HG03108 (cell line): ENCODE data around the gene VGLL4.

ENCODE experiments used
- ATAC-seq: cut with Tn5 transposase; IDR thresholded peaks from one replicate; pipeline ENCODE4 v1.9.1; 2021; ENCODE audit warnings: moderate library complexity; ENCODE audit not compliant: unreplicated experiment

VGLL4 gene

DNA sequence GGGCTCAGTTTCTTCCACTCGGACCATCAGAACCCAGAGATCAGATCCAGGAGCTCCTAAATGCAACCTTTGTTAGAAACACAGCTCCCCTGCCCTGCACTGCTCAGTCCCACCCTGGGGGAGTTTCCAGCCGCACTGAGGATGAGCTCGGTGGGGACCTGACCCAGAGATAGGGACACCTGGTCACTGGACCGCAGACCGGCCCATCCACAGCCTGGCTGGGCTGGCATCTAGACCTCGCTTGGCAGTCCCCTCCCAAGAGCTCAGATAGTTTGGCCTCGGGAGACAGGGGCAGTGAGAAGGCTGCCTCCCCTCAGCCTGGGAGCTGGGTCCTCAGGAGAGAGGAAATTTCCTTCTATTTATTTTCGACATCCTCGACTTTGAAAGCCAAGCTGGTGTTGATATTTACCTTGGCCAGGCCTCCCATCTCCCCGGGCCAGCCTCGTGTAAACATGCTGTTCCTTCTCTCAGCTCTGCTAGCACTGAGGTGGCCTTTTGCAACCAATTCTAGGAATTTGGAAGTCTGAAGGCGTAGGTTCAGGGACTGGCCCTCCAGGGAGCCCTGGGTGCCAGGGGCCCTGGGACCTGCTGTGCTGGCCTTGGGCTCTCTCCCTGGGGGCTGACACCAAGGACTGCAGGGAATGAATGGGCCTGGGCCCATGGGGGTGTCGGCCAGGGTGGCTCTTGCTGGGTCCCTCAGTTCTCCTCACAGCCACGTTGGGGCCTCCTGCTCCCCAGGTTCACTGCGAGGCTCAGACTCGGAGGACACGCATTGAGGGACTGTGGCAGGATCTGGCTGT lies 90.1 kb downstream of the VGLL4 start:
- no peak for ATAC-seq

DNA sequence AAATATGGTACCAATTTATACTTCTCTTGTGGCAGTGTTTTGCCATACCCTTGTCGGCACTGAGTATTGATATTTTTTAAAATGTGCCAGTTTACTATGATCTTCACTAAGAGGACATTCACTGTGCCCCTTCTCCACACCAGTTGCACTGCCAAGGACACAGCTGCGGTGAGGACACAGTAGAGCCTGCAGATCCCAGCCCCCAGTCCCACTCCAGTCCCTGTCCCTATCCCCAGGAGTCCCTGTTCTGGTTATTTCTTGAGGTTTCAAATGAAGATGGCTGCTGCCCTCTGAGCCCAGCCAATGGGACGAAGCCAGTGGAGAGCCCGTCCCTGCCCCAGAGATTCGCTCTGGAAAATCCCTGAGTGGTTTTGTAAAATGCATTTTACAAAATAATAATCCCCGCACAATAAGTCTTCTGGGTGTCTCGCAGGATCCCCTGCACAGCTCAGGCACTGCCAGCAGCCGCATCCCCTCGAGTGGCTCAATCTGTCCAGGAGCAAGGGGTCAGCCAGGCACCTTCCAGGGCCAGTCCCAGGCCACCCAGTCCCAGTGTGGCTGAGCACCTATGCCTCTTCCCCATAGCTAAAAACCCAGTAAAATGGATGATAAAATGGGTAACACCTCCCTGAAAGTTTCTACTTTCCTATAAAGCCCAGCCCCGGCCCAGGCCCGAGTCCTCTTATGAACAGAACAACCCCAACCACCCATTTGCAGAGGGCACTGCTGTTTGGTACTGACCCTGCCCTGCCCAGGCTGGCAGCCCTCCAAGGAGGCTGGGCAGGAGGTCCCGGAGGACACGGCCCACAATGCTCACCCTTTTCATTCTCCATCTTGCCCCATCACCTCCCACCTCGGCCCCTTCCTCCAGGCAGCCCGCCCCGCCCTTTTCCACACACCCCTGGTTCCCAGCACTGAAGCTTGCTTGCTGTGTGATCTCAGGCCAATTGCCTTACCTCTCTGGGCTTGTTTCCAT lies 91.1 kb downstream of the VGLL4 start:
- ATAC-seq = no peak

DNA sequence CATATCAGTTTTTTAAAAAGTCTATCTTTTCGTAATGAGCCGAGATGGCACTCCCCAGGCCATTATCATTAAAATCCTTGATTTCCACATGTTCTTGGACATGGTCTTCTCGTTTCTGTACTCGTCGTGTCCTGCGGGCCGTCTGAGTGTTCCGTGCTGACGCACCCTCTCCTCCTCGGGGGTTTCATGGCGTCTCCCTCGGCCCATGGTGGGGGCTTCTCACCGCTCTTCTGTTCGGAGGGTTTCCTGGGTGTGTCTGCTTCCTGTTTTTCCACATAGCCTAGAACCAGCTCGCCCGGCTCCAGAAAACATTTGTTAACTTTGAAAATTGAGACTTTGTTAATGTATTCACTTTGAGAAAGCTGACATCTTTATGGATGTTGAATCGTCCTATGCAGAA lies 92.7 kb downstream of the VGLL4 start:
- no peak for ATAC-seq

DNA sequence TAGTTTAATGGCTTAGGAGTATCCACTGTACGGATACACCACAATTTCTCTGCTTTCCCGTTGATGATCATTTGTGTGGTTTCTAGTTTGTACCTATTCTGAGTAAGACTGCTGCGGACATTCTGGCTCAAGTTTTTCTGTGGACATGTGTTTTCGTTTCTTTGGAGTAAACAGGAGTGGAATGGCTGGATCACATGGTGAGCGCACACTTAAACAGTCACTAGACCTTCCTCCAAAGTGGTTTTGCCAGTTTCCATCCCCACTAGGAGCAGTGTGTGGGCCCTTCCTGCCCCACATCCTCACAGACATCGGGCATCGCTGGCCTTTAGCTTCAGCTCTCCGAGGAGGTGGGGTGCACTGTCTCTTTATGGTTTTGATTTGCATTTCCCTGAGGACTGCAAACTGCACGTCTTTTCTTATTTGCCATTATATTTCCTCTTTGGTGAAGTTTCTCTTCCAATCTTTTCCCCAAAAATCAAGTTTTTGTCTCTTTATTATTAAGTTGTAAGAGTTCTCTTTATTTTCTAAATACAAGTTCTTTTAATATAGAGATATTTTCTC lies 94.1 kb downstream of the VGLL4 start:
- ATAC-seq = no peak

DNA sequence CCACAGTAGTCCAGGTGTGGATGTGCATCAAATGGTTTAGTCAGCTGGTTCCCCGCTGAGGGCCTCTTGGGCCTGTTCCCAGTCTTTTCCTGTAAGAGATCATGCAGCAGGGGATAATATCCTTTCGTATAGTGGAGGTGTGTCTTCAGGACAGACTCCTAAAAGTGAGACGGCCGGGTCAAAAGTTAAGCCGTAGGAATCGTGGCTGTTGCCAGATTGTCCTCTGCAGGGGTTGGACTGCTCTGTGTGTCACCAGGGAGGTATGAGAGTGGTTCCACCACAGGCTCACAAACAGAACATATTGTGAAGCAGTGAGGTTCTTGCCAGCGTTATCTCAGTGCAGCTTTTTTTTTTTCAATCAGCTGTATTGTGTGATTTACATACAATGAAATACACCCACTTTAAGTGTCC lies 95.0 kb downstream of the VGLL4 start:
- ATAC-seq = no peak

DNA sequence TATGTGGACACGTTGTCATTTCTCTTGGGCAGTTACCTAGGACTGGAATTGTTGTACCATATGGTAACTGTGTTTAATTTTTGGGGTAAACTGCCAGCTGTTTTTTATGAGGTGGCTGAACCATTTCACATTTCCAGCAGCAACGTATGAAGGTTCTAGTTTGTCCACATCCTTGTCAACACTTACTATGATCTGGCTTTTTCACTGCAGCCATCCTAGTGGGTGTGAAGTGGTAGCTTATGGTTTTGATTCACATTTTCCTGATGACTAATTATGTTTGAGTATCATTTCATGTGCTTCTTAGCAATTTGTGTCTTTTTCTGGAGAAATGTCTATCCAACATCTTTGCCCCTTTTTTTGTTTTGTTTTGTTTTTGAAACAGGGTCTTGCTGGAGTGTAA lies 96.2 kb downstream of the VGLL4 start:
- ATAC-seq = no peak

DNA sequence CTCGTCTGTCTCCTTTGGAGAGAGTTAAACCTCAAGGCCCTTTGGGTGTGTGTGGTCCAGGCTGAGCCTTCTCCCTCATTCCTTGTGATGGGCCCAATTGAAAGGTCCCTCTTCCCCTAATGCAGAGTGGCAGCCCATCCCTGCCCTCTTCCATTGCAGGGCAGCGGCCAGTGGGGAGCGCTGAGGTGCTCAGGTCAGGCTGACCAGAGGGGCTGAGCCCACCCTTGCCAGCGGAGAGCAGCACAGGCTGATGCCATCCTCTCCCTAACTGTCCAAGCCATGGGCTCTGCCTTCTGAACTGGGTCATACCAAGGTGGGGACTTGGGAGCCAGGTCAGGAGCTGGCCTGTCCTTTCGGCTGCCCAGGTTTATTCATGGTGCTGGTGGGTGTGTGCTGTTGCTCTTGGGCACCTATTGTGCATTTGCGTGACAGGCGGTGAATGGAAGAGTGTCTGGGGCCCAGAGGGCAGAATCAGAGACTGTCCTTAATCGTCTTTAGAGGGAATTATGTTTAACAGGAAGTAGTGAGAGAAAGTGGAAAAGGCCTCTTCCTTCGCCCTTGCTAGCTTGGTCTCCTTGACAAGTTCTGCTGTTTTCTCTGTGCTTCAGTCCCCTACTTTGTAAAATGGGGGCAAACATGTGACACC lies 96.9 kb downstream of the VGLL4 start:
- no peak for ATAC-seq

DNA sequence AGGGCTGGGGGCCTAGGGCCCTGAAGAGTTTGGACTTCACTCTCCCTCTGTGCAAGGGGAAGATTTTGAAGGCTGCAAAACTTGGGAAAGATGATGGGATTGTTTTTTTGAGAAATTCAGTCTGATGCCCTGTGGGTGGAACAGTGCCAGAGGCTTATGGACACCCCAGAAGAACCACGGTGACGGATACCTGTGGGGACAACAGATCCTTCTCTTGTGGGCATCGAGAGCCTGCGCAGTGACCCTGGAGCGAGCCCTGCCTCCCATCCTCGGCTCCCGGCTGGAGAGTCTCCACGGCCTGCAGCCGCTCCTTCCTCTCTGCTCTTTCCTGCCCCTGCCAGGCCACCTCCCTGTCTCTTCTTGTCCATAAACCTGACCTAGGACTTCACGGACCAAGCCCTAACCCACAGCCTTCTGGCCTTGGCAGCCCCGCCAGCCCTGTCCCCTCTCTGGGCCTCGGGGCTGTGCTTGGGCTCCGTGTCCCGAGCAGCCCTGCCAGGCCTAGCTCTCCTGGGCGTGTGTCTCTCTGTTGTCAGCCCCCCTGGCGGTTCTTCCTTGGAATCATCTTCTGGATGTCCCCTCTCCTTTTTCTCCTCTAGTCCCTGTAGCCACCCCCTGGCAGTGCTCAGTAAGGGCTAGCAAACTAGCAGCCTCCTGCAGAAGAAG lies 98.4 kb downstream of the VGLL4 start:
- no peak for ATAC-seq

DNA sequence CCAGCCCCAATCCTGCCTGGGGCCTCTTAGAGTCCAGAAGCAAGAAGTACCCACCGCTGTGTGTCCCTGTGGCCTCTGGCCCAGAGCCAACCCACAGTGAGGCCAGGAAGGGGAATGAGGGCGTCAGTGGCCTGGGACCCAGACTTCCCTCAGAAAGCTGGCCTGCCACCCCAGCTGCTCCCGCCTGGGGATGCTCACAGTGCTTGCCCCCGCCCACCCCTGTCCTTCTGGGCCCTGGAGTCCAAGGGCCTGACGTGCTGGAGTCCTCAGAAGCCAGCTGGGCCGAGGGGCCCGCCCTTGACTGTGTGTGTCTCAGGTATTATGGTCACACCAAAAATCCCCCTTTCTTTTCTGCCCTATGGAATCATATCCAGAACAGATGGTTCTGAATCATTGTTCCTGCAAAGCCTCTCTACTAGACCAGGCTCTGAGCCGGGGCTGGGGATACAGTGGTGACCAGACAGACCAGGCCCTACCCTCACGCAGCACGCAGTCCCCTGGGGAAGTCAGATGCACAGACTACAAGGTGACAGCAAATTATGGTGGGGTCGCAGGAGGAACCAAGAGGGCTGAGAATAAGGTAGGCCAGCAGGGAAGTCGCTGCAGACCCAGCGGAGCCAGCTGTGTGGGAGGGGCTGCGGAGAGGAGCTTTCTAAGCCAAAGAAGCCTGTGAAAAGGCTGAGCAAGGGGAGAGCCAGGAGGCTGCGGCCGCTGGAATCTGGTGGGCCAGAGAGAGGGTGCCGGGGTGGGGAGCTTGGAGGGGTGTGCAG lies 99.1 kb downstream of the VGLL4 start:
- ATAC-seq = no peak

DNA sequence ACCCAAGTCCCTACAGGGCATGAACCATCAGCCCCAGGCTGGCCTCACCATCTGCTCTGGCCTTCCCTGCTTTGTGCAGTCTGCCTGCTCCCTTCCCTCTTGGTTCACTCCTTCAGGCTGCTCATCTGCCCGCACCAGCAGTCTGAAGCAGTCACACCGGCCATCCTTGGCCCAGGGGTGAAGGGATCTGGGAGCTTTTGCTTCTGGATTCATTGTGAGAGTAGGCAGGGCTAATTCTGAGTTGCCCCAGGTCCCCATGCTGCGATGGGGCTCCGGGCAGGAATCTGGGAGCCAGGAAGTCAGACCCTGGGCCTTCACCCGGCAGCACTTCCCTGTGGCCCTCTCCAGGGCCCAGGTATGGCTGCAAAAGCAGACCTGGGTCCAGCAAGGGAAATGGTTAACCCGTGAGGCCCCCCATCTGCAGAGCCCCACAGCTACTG lies 99.7 kb downstream of the VGLL4 start:
- no peak for ATAC-seq

DNA sequence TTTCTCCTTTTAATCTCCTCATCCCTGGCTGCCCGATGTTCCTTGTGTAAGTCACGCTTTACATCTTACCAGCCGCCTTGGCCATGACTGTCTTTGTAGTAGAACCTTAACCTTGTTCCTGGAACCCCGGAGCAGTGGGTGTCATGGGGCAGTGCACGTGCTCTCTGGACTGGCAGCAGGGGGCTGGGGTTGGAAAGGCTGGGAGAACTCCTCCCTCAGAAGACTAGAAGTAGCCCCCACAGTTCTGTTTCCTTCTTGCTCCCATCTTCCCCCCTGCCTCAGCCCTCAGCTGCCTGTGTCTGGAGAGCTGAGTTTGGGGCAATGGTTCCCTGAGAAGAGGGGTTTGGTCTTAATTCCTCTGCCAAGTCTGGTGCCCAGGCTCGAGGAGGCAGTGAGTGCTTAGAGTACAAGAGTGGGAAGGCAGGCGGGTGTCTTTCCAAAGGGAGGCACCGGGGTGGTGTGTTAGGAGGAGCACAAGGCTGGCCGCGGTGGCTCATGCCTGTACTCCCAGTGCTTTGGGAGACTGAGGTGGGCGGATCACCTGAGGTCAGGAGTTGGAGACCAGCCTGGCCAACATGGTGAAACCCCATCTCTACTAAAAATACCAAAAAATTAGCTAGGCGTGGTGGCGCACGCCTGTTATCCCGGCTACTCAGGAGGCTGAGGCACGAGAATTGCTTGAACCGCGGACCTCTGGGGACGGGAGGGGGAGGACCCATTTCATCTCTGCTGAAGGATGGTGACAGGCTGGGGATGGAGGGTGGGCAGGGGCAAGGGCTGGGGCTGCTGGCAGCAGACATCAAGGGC lies 100.4 kb downstream of the VGLL4 start:
- no peak for ATAC-seq

DNA sequence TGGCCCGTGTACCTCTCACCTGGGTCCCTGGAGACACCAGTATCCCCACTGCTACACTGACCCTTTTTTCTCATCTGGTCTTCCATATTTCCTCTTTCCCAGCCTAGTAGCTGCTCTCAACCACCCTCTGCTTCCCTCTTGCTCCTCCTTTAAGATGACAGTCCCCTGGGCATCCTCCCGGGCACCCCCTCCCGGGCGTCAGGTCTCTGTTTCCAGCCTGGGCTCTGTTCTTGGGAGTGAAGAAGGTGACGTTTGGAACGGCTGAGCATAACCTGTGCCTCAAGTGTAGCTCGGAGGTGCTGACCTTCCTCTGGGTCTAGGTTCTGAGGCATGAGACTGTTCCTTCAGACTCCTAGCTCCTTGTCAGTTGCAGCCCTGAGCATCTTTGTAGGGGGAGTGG lies 101.2 kb downstream of the VGLL4 start:
- ATAC-seq = no peak

DNA sequence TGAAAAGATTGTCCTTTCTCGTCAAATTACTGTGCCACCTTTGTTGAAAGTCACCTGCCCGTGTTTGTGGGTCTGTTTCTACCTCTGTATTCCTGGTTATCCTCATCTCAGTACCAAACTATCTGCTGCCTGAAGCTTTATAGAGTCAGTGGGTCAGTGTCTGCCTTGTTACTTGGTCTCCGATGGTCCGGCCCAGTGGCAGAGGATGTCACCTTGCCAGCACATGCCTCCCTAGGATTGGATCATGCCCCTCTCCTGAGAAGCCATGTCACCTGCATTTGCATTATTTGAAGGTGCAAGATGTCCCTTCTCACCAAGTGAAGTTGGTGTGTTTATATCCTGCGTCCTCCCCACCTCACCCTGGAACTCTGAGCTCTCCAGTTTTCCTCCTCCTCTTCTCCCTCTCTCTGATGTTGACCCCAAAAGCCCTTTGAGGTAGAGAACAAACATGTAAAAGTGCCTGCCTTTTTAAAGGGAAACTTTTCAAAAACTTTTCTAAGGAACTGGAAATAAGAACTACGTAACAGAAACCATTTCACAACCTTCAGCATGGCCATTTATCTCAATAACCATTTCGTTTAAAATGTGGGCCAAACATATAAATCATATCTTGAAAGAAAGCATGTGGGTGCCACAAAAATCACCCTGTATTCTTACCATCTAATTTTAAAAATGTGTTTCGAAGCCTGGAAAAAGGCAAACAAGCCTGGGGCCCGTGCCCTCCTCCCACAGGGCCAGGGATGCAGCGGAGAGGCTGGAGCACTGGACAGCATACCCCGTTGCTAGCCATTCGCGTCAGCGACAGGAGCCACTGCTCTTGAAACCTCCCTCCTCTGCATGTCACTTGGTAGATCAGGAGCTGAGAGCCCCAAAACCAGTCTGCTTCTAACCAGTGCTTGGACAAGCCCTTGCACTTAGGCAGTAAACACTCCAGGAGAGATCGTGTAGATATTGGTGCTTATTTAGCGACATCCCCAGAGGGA lies 102.1 kb downstream of the VGLL4 start:
- no peak for ATAC-seq

DNA sequence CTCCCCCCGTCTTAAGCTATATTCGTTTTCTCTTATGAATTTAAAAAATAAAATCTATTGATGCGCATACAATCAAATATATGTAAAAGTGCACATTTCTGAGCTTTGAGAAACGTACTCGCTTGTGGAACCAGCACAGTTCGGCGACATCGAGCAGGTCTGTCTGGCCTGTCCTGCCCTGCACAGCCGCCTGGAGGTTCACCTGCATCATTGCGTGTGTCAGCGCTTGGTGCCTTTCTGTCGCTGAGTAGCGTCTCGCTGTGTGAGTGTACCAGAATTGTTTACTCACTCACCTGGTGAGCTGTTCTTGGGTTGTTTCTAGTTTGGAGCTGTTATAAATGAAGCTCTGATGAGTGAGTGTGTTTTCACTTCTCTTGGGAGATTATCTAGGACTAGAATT lies 104.0 kb downstream of the VGLL4 start:
- no peak for ATAC-seq

DNA sequence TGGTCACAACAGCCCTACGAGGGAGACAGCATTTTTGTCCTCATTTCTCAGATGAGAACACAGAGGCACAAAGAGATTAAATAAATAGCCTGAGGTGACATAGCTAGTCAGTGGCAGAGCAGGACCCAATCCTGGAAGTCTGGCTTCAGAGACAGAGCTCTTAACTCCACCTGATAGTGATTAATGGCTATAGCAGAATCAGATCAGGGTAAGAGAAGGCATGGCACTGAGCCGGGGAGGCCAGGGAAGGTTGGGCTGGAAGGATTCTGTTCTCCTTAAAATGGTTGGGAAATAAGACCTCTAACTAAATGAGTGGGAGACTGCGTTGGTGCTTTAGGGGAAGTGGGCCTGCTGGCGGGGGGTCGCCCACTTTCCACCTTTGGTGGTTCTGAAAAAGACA lies 104.5 kb downstream of the VGLL4 start:
- ATAC-seq = no peak

DNA sequence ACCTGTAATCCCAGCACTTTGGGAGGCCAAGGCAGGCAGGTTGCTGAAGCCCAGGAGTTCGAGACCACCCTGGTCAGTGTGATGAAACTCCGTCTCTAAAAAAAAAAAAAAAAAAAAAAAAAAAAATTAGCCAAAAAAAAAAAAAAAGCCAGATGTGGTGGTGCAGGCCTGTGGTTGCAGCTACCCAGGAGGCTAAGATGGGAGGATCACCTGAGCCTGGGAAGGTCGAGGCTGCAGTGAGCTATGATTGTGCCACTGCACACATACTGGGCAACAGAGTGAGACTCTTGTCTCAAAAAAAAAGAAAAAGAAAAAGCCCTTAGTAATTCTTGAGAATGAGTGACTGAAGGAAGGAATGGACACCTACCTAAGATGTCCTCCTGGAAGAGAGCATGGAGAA lies 105.1 kb downstream of the VGLL4 start:
- ATAC-seq = no peak

DNA sequence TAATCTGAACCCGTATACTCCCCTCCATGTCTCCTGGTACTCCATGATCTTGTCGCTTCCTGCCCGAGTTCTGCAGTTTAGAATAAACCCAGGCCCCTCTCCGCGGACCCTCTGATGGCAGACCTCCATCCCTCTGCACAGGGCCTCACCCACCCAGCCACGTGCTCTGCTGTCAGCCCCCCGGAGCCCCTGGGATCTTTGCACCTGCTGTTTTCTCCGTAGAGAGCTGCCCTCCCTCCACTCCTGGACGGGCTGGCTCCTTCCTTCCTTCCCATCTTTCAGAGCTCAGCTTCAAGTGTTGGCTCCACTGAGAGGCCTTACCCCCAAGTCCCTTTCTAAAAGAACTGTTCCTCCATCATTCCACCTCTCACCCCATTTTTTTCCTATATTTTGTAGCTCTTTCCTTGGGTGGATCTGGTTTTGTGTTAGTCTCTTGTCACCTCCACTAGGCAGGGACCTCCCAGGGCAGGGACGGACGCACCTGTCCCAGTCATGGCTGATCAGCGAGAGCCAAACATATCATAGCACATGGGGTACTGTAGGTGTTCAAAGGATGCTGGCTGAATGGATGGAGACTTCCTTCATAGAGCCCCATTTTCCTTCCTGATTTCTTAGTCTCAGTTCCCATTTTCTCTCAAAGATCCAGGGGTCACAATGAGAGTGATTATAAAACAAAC lies 106.6 kb downstream of the VGLL4 start:
- no peak for ATAC-seq
